GM10248 (cell line): ENCODE results near the gene SYNRG.

Source experiments
- CTCF ChIA-PET: fragments of 300-600 bp; sonication (Branson Sonifier 250); formaldehyde crosslinking; extraction: SDS; loops from one replicate; lab custom pipeline; 2021; ENCODE audit warnings: antibody characterized with exemption; lab: Yijun Ruan, JAX
- POLR2A ChIA-PET: fragments of 350-650 bp; sonication (Branson Sonifier 250); formaldehyde crosslinking; extraction: SDS; loops from one replicate; lab custom pipeline; 2020; ENCODE audit warnings: antibody characterized with exemption; lab: Yijun Ruan, JAX
- DNase-seq: peaks from one replicate; pipeline ENCODE4 v3.0.0; 2012; ENCODE audit errors: extremely low spot score
- CTCF ChIP-seq: IDR thresholded peaks from 2 replicates; pipeline ENCODE4 v1.5.1; 2012; ENCODE audit warnings: mild to moderate bottlenecking, low read depth; ENCODE audit errors: extremely low read depth, missing control alignments, control extremely low read depth

SYNRG gene

GRCh38 chr17:37607637-37608331 lies 1.4 kb downstream of the SYNRG start:
- DNase-seq, result peak; percentile 45
- ChIA-PET POLR2A (interaction anchor here (0.7 to 1.1 kb wide), 2 partner anchors 163 to 649 kb away, joined by 3 to 4 read pairs; no protein-coding TSS in a partner anchor), CTCF (interaction anchor here (1.3 to 2.5 kb wide), 2 partner anchors 8 to 11 kb away, joined by 3 to 14 read pairs; no protein-coding TSS in a partner anchor)
- no peak for TF ChIP-seq CTCF

GRCh38 chr17:37605813-37606505 lies 3.3 kb downstream of the SYNRG start:
- DNase-seq, result no peak
- POLR2A ChIA-PET, result no interaction called here
- CTCF ChIA-PET, result interaction anchor here (0.9 to 2.6 kb wide), 3 partner anchors 11 to 176 kb away, joined by 3 to 7 read pairs (median 3); no protein-coding TSS in a partner anchor
- TF ChIP-seq CTCF, result no peak

GRCh38 chr17:37605081-37605480 lies 4.1 kb downstream of the SYNRG start:
- ChIA-PET CTCF (interaction anchor here (1.0 to 2.6 kb wide), 3 partner anchors 8 to 35 kb away, joined by 3 to 7 read pairs (median 3); no protein-coding TSS in a partner anchor), POLR2A (interaction anchor here (0.5 kb wide), 1 partner anchor 393 kb away, joined by 3 read pairs; no protein-coding TSS in a partner anchor)
- DNase-seq, result no peak
- TF ChIP-seq CTCF, result no peak

GRCh38 chr17:37604556-37604955 lies 4.7 kb downstream of the SYNRG start:
- POLR2A ChIA-PET, result interaction anchor here (0.5 kb wide), 1 partner anchor 392 kb away, joined by 3 read pairs; no protein-coding TSS in a partner anchor
- DNase-seq, result no peak
- no peak for TF ChIP-seq CTCF
- CTCF ChIA-PET, result interaction anchor here (1.0 to 2.6 kb wide), 3 partner anchors 9 to 34 kb away, joined by 3 to 7 read pairs (median 3); no protein-coding TSS in a partner anchor

GRCh38 chr17:37598145-37598544 lies 11.1 kb downstream of the SYNRG start:
- POLR2A ChIA-PET, result interaction anchor here (0.6 kb wide), 1 partner anchor 11 kb away, joined by 4 read pairs; the partner anchor contains the start of gene SYNRG
- CTCF ChIA-PET, result interaction anchor here (3.3 kb wide), 1 partner anchor 11 kb away, joined by 14 read pairs; the partner anchor contains the start of gene SYNRG
- no peak for DNase-seq
- TF ChIP-seq CTCF, result no peak

- TF ChIP-seq CTCF, result no peak
- CTCF ChIA-PET, result interaction anchor here (1.4 to 1.7 kb wide), 2 partner anchors 10 to 54 kb away, joined by 3 to 6 read pairs; no protein-coding TSS in a partner anchor
- POLR2A ChIA-PET, result interaction anchor here (0.6 kb wide), 1 partner anchor 1179 kb away, joined by 3 read pairs; no protein-coding TSS in a partner anchor
- no peak for DNase-seq
Measured at GRCh38 chr17:37592291-37592690, 16.9 kb downstream of the SYNRG start.
